Measurements from ENCODE around the gene CLEC2L. TPM values are rescaled to one million over a fixed set of nuclear protein-coding genes. Genes with fewer than 3 reads are reported as not detected.

Gene CLEC2L
- total and polyA plus RNA-seq, 2 of the 4 experiments (the other 2 are of a cell fraction): not detected

DNA sequence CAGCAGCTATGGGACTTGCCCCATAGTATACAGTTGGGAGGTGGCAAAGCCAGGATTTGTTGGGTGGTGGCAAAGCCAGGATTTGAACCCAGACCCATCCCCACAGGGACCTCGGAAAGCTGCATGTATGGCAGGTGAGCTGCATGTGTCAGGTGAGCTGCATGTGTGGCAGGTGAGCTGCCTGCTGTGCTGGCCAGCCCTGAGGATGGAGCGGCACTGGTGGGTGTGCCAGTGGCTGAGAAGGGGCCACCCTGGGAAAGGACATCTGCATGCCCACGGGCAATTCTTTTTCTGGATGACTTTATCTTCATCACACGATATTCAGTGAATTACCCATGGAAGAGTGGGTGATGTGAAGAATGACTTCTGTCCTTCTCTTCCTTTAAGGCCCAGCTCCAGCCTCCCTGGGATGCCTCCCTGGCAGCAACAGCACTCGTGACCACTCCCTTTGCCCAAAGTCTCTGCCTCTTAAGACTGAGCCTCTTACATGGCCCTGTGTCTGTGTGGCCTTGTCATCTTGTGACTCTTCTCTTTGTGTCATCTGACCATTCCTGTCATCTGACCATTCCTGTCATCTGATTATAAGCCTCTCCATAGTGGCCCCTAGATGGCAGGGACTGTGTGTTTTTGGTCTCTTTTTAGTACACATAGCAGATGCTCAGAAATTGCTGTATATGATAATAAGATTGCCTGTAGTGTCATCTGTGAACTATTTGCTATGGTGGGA is 25.0 kb downstream of the CLEC2L start:
- Histone ChIP-seq H3K9me3 (ENCODE audit: control insufficient read depth, insufficient read depth, low read length) (no peaks in the 10 kb centered on the region), H4K5ac (ENCODE audit: low read depth, low read length) (no peak overlapping the region), H4K91ac (ENCODE audit: insufficient read depth, low read depth, low read length) (no peak overlapping the region), H3K79me1 (ENCODE audit: low read depth in 1 of 2, low read length in 2 of 2) (no peaks in the 10 kb centered on the region), H3K4me1 (ENCODE audit: control insufficient read depth, insufficient read depth, low read length) (no peaks in the 10 kb centered on the region), H2AK5ac (ENCODE audit: low read depth, low read length) (no peak overlapping the region), H3K4me3 (ENCODE audit: insufficient read depth, low read depth, low read length) (no peak overlapping the region), H3K36me3 (ENCODE audit: control insufficient read depth, insufficient read depth, low read length) (no peaks in the 10 kb centered on the region), H3K4me2 (ENCODE audit: low read depth, low read length) (no peak overlapping the region), H3K9me1 (ENCODE audit: insufficient read depth, low read length) (no peaks in the 10 kb centered on the region), H4K8ac (ENCODE audit: low read depth in 2 of 2, low read length in 2 of 2) (no peak overlapping the region), H3K18ac (ENCODE audit: low read depth, low read length) (no peak overlapping the region), H3K27ac (ENCODE audit: insufficient read depth, low read length) (no peak overlapping the region), H2BK120ac (ENCODE audit: low read depth, low read length) (no peak overlapping the region), H2BK20ac (ENCODE audit: low read depth, low read length) (no peak overlapping the region), H3K4ac (ENCODE audit: low read depth, low read length) (no peak overlapping the region), H3K14ac (replicated peaks; ENCODE audit: low read depth, low read length) (no peak overlapping the region), H2AFZ (replicated peaks; ENCODE audit: low read length, poor library complexity) (no peak overlapping the region), H2BK5ac (ENCODE audit: low read depth, low read length, poor library complexity, severe bottlenecking) (no peak overlapping the region), H3K9ac (ENCODE audit: low read depth, low read length) (no peak overlapping the region), H2AK9ac (replicated peaks; ENCODE audit: low read depth, low read length, poor library complexity) (no peak overlapping the region), H3K23ac (ENCODE audit: low read depth, low read length) (no peak overlapping the region), H2BK15ac (ENCODE audit: low read depth, low read length) (no peak overlapping the region), H4K20me1 (ENCODE audit: insufficient read depth, low read length) (no peaks in the 10 kb centered on the region), H3K27me3 (ENCODE audit: control insufficient read depth, insufficient read depth, low read length) (peaks cover 24% of the 10 kb centered on the region), H3K56ac (ENCODE audit: extremely low read depth, insufficient read depth, low read length) (no peak overlapping the region)
- BruUV-seq (replicated peaks): no TSS peak
- intact Hi-C loops (cut with micrococcal nuclease) (no loop called here), in situ Hi-C loops (cut with MboI; ENCODE audit: low sequenced_read_pairs) (no loop called here), dilution Hi-C loops (cut with HindIII; ENCODE audit: low sequenced_read_pairs, unreplicated experiment) (no loop called here)
- TF ChIP-seq POLR2A (IDR thresholded peaks at IDR 0.05; ENCODE audit: low read depth, low read length) (no peak), MAFK (IDR thresholded peaks at IDR 0.05; ENCODE audit: low read depth, low read length) (no peak), MXI1 (IDR thresholded peaks at IDR 0.05; ENCODE audit: borderline replicate concordance, low read depth, low read length) (no peak), RFX5 (IDR thresholded peaks at IDR 0.05; ENCODE audit: low read depth, low read length) (no peak), USF2 (IDR thresholded peaks at IDR 0.05; ENCODE audit: low read depth, low read length) (no peak), CHD1 (IDR thresholded peaks at IDR 0.05; ENCODE audit: low read depth, low read length) (no peak), SMC3 (IDR thresholded peaks at IDR 0.05; ENCODE audit: low read depth, low read length) (no peak), CTCF (conservative IDR thresholded peaks at IDR 0.05; ENCODE audit: low read depth, low read length) (no peak), BHLHE40 (IDR thresholded peaks at IDR 0.05; ENCODE audit: low read depth, low read length) (no peak), RAD21 (IDR thresholded peaks at IDR 0.05; ENCODE audit: low read length) (no peak), CEBPB (IDR thresholded peaks at IDR 0.05; ENCODE audit: low read depth, low read length) (no peak), RCOR1 (IDR thresholded peaks at IDR 0.05; ENCODE audit: insufficient replicate concordance, low read length) (no peak), FOS (IDR thresholded peaks at IDR 0.05; ENCODE audit: low read depth, low read length) (no peak), MAZ (IDR thresholded peaks at IDR 0.05; ENCODE audit: borderline replicate concordance, low read depth, low read length) (no peak), NFE2L2 (IDR thresholded peaks at IDR 0.05; ENCODE audit: low read depth, low read length) (no peak)
- TF ChIP-seq, protein P1, sequence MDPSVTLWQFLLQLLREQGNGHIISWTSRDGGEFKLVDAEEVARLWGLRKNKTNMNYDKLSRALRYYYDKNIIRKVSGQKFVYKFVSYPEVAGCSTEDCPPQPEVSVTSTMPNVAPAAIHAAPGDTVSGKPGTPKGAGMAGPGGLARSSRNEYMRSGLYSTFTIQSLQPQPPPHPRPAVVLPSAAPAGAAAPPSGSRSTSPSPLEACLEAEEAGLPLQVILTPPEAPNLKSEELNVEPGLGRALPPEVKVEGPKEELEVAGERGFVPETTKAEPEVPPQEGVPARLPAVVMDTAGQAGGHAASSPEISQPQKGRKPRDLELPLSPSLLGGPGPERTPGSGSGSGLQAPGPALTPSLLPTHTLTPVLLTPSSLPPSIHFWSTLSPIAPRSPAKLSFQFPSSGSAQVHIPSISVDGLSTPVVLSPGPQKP (IDR thresholded peaks at IDR 0.05; ENCODE audit: borderline replicate concordance, low read depth, low read length): no peak
- ATAC-seq (ENCODE audit: low read depth) (no peak), DNase-seq (no peak)
- ChIA-PET CTCF (interaction anchor here (0.6 to 1.3 kb wide), 2 partner anchors 41 to 49 kb away, joined by 3 to 4 read pairs; no protein-coding TSS in a partner anchor), POLR2A (ENCODE audit: unreplicated experiment) (no interaction called here)
- WGBS, 2 experiments (ENCODE audit: extremely low coverage in 2 of 2, insufficient read length in 1 of 2): 75% methylated on average over 1 of the region's 5 CpGs; no CpG with 5 or more reads in 1 of the 2 experiments

Data from IMR-90 (cell line).